Activated T-cell treated with anti-CD3 and anti-CD28 coated beads, Interleukin-2, amount 50 U/mL, for 24 hours (primary cell): ENCODE results near the gene NACAD.
"Not testable (repeated sequence)": the region's sequence is repeated elsewhere in the genome, so short reads cannot be mapped to it uniquely, and the experiment has no call there.

Experiments used
- DNase-seq: peaks from one replicate; pipeline ENCODE4 v3.0.0-alpha.2; 2020
- H3K27ac Mint-ChIP-seq: 2 replicates; pipeline ENCODE4 v1.8.0; 2020; ENCODE audit warnings: mild to moderate bottlenecking, mixed read lengths
- H3K27me3 Mint-ChIP-seq: 2 replicates; pipeline ENCODE4 v1.8.0; 2020; ENCODE audit warnings: mixed read lengths
- H3K36me3 Mint-ChIP-seq: 2 replicates; pipeline ENCODE4 v1.8.0; 2020; ENCODE audit warnings: low read depth, mixed read lengths
- H3K4me1 Mint-ChIP-seq: 2 replicates; pipeline ENCODE4 v1.8.0; 2020; ENCODE audit warnings: low read depth, mixed read lengths
- H3K4me3 Mint-ChIP-seq: 2 replicates; pipeline ENCODE4 v1.8.0; 2020; ENCODE audit warnings: mild to moderate bottlenecking, moderate library complexity, mixed read lengths
- H3K9me3 Mint-ChIP-seq: 2 replicates; pipeline ENCODE4 v1.8.0; 2020; ENCODE audit warnings: mixed read lengths

NACAD gene

GRCh38 chr7:45122975-45123860, 34.4 kb upstream of the NACAD start:
- H3K36me3 Mint-ChIP-seq: no peaks in the 10 kb centered on the region
- no peaks in the 10 kb centered on the region for H3K9me3 Mint-ChIP-seq
- no peak overlapping the region for H3K4me3 Mint-ChIP-seq
- peak; percentile 47 for DNase-seq
- H3K27ac Mint-ChIP-seq: peak overlapping the region; percentile 92
- H3K4me1 Mint-ChIP-seq: peaks cover 14% of the 10 kb centered on the region
- H3K27me3 Mint-ChIP-seq: no peaks in the 10 kb centered on the region

GRCh38 chr7:45119550-45119949, 30.8 kb upstream of the NACAD start:
- H3K4me3 Mint-ChIP-seq: no peak overlapping the region

DNA sequence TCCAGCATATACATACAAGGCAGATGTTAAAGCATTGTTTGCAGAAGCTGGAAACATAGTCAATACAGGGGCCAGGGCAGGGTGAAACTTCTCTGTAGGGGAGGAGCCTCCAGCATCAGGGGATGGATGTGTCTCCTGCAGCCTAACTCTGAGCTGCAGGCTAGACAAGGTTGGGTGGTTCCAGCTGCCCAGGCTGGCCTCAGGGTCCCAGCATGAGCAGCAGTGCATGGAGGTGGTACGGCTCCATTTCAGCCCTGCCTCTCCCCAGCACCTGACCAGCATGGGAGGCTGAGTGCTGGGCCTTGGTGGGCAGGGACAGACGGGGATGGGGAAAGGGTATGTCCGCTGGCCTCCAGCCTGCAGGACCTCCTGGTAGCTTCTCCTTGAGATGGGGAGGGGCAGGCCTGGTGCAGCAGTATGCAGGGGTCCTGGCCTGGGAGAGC, 30.1 kb upstream of the NACAD start:
- Mint-ChIP-seq H3K36me3 (no peaks in the 10 kb centered on the region), H3K4me3 (no peak overlapping the region), H3K9me3 (no peaks in the 10 kb centered on the region), H3K27me3 (no peaks in the 10 kb centered on the region), H3K4me1 (peaks cover 14% of the 10 kb centered on the region), H3K27ac (no peak overlapping the region)
- no peak for DNase-seq

More at GRCh38 chr7:45119550-45119949, 30.8 kb upstream of the NACAD start:
- Mint-ChIP-seq H3K27me3 (no peaks in the 10 kb centered on the region), H3K4me1 (peaks cover 14% of the 10 kb centered on the region), H3K27ac (no peak overlapping the region), H3K36me3 (no peaks in the 10 kb centered on the region), H3K9me3 (no peaks in the 10 kb centered on the region)
- DNase-seq: no peak

DNA sequence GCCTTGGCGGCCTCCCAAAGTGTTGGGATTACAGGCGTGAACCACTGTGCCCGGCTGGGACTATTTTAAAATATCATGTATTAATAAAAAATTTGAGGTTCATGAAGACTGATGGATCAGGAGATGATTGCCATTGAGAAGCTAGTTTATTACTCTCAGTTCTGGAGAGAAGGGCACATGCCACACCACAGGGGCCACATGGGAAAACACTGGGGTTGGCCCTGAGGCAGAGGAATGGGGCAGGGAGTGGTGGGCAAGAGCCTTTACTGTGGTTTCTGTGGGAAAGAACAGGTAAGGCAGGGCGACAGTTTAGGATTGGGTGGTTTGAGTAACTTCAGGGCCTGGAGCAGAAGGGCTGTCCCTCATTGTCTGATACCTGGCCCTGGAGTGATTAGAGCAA, 29.5 kb upstream of the NACAD start:
- H3K27me3 Mint-ChIP-seq: no peaks in the 10 kb centered on the region
- peaks cover 9% of the 10 kb centered on the region for H3K4me1 Mint-ChIP-seq
- H3K27ac Mint-ChIP-seq: no peak overlapping the region
- H3K9me3 Mint-ChIP-seq: no peaks in the 10 kb centered on the region
- no peak for DNase-seq
- no peak overlapping the region for H3K4me3 Mint-ChIP-seq
- no peaks in the 10 kb centered on the region for H3K36me3 Mint-ChIP-seq

- Mint-ChIP-seq H3K4me3 (no peak overlapping the region), H3K4me1 (peaks cover 4% of the 10 kb centered on the region), H3K36me3 (no peaks in the 10 kb centered on the region), H3K9me3 (no peaks in the 10 kb centered on the region), H3K27me3 (no peaks in the 10 kb centered on the region), H3K27ac (no peak overlapping the region)
- no peak for DNase-seq
Observed at GRCh38 chr7:45117582-45117981, 28.8 kb upstream of the NACAD start.

DNA sequence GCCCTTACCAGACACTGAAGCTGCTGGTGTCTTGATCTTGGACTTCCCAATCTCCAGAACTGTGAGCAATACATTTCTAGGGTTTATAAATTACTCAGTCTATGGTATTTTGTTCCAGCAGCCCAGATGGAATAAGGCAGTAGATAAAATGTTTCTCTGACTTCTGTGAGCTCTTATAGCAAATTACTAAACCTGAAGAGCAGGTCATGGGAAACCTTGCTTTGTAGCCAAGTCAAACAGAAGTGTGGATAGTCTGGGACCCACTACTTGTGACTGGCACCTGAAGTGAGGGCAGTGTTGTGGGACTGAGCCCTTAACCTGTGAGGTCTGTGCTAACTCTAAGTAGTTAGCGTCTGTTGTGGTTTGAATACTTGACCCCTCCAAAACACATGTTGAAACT, 27.3 kb upstream of the NACAD start:
- DNase-seq: no peak
- Mint-ChIP-seq H3K4me1 (peaks cover 8% of the 10 kb centered on the region), H3K9me3 (no peaks in the 10 kb centered on the region), H3K27ac (no peak overlapping the region), H3K27me3 (no peaks in the 10 kb centered on the region), H3K36me3 (peaks cover 9% of the 10 kb centered on the region), H3K4me3 (no peak overlapping the region)

- DNase-seq: no peak
- no peaks in the 10 kb centered on the region for H3K9me3 Mint-ChIP-seq
- H3K36me3 Mint-ChIP-seq: peaks cover 21% of the 10 kb centered on the region
- no peaks in the 10 kb centered on the region for H3K27me3 Mint-ChIP-seq
- H3K4me3 Mint-ChIP-seq: no peak overlapping the region
- no peak overlapping the region for H3K27ac Mint-ChIP-seq
- H3K4me1 Mint-ChIP-seq: peaks cover 14% of the 10 kb centered on the region
Observed at GRCh38 chr7:45114926-45115325, 26.2 kb upstream of the NACAD start.

GRCh38 chr7:45114257-45114656, 25.5 kb upstream of the NACAD start:
- Mint-ChIP-seq H3K4me1 (peaks cover 18% of the 10 kb centered on the region), H3K36me3 (peaks cover 26% of the 10 kb centered on the region)
- not testable (repeated sequence) for H3K4me3 Mint-ChIP-seq, H3K27me3 Mint-ChIP-seq, H3K9me3 Mint-ChIP-seq, H3K27ac Mint-ChIP-seq, DNase-seq

DNA sequence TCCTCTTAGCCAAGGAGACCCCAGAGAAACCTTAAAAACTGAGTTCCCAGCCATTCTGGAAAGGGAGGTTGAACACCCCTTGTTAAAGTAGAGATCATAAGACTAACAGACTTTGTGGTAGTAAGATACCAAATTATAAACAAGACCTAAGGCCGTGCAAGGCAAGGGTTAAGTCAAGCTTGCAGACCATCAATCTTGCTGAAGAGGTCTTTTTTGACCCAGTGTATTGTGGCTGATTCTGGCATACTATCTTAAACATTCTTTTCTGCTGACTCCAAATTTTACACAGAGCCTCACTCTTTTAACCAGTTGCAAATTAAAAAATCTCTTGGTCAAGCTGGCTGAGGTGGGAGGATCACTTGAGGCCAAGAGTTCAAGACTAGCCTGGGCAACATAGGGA, 23.9 kb upstream of the NACAD start:
- H3K27ac Mint-ChIP-seq: peak overlapping the region; percentile 84
- H3K4me3 Mint-ChIP-seq: peak overlapping the region; percentile 98
- no peak for DNase-seq
- H3K9me3 Mint-ChIP-seq: no peaks in the 10 kb centered on the region
- peaks cover 33% of the 10 kb centered on the region for H3K4me1 Mint-ChIP-seq
- no peaks in the 10 kb centered on the region for H3K27me3 Mint-ChIP-seq
- peaks cover 42% of the 10 kb centered on the region for H3K36me3 Mint-ChIP-seq

GRCh38 chr7:45111298-45112223, 22.8 kb upstream of the NACAD start, which contains the start of gene TBRG4:
TSS of gene TBRG4 (minus strand) at chr7:45111697. CDS start at chr7:45109237, 2,460 bp downstream.
- peaks cover 44% of the 10 kb centered on the region for H3K4me1 Mint-ChIP-seq
- peak; percentile 96 for DNase-seq
- H3K4me3 Mint-ChIP-seq: peak within 1 kb of the TSS; percentile 98
- no peaks in the 10 kb centered on the region for H3K27me3 Mint-ChIP-seq
- peaks cover 53% of the 10 kb centered on the region for H3K36me3 Mint-ChIP-seq
- H3K9me3 Mint-ChIP-seq: no peaks in the 10 kb centered on the region
- H3K27ac Mint-ChIP-seq: peak within 1 kb of the TSS; percentile 98

GRCh38 chr7:45108863-45109262, 20.1 kb upstream of the NACAD start:
- peak overlapping the region; percentile 84 for H3K27ac Mint-ChIP-seq
- peaks cover 60% of the 10 kb centered on the region for H3K4me1 Mint-ChIP-seq
- H3K4me3 Mint-ChIP-seq: peak overlapping the region; percentile 98
- H3K36me3 Mint-ChIP-seq: peaks cover 80% of the 10 kb centered on the region
- no peaks in the 10 kb centered on the region for H3K27me3 Mint-ChIP-seq
- no peak for DNase-seq
- H3K9me3 Mint-ChIP-seq: no peaks in the 10 kb centered on the region

DNA sequence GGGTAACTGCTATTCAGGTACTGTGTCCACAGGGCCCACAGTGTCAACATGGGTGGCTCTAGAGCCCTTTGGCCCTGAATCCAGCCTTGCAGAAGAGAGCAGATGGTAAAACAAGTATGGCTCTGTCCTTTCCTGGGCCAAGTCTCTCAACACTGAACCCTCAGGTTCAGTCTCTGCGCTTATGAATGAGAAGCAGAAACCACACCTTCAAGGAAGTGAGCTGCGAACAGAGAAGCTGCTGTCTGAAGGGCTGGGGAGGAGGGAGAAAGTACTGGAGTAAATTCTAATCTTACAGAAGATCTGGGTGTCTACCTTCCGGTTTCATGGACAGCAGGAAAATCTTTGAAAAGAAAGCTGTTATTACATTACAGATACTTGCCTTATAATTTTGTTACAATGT, 18.6 kb upstream of the NACAD start:
- H3K9me3 Mint-ChIP-seq: no peaks in the 10 kb centered on the region
- peaks cover 57% of the 10 kb centered on the region for H3K4me1 Mint-ChIP-seq
- H3K36me3 Mint-ChIP-seq: peaks cover 95% of the 10 kb centered on the region
- H3K27ac Mint-ChIP-seq: peak overlapping the region; percentile 76
- H3K27me3 Mint-ChIP-seq: no peaks in the 10 kb centered on the region
- no peak for DNase-seq
- peak overlapping the region; percentile 98 for H3K4me3 Mint-ChIP-seq

GRCh38 chr7:45106820-45107219, 18.1 kb upstream of the NACAD start:
- no peak for DNase-seq
- peak overlapping the region; percentile 98 for H3K4me3 Mint-ChIP-seq
- no peaks in the 10 kb centered on the region for H3K27me3 Mint-ChIP-seq
- peaks cover 98% of the 10 kb centered on the region for H3K36me3 Mint-ChIP-seq
- no peaks in the 10 kb centered on the region for H3K9me3 Mint-ChIP-seq
- peaks cover 54% of the 10 kb centered on the region for H3K4me1 Mint-ChIP-seq
- H3K27ac Mint-ChIP-seq: peak overlapping the region; percentile 76

DNA sequence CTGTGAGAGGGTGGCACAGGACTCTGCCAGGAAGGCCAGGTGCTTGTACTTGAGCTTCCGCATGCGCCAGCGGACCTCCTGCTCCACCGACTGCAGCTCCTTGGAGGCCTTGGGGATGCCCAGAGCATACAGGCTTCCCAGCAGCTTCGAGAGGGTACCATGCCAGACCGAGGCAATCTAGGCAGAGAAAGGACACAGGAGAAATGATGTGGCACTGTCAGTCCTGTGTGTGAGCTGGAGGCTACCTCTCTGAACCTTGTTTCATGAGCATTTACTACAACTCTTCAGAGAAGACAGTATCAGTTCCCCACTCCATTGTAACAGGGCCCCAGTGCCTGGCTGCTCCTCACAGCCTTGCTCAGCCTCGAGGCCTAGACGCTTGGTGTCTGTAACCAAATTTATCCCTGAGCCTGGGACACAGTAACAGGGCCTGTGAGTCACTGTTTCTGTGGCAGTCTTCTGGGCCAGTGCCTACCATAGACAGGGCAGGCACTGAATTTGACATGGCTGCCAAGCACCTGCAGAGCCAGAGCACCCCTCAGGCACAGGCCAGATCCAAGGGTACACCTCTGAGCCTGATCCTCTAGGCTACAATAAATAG, 16.9 kb upstream of the NACAD start:
- H3K36me3 Mint-ChIP-seq: peaks cover 98% of the 10 kb centered on the region
- peak overlapping the region; percentile 66 for H3K27ac Mint-ChIP-seq
- no peaks in the 10 kb centered on the region for H3K27me3 Mint-ChIP-seq
- no peak overlapping the region for H3K4me3 Mint-ChIP-seq
- peaks cover 53% of the 10 kb centered on the region for H3K4me1 Mint-ChIP-seq
- DNase-seq: no peak
- H3K9me3 Mint-ChIP-seq: no peaks in the 10 kb centered on the region
